K562 treated with DMSO at 1 percent for 24 hours (cell line): ENCODE results near the gene SLC5A11. TPM values are rescaled to one million over a fixed set of nuclear protein-coding genes. Genes with fewer than 3 reads are reported as not detected.

Experiments used
- total RNA-seq: library from RNA; unstranded; fragments of 300-600 nt; gene quantifications from 2 replicates; pipeline ENCODE4 v1.2.3, GENCODE V29; 2022; ENCODE audit warnings: low read depth; ENCODE audit not compliant: insufficient read depth

SLC5A11 gene, protein sequence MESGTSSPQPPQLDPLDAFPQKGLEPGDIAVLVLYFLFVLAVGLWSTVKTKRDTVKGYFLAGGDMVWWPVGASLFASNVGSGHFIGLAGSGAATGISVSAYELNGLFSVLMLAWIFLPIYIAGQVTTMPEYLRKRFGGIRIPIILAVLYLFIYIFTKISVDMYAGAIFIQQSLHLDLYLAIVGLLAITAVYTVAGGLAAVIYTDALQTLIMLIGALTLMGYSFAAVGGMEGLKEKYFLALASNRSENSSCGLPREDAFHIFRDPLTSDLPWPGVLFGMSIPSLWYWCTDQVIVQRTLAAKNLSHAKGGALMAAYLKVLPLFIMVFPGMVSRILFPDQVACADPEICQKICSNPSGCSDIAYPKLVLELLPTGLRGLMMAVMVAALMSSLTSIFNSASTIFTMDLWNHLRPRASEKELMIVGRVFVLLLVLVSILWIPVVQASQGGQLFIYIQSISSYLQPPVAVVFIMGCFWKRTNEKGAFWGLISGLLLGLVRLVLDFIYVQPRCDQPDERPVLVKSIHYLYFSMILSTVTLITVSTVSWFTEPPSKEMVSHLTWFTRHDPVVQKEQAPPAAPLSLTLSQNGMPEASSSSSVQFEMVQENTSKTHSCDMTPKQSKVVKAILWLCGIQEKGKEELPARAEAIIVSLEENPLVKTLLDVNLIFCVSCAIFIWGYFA
- 1.3 TPM in 1 of 2 replicates, not detected in the other for total RNA-seq

DNA sequence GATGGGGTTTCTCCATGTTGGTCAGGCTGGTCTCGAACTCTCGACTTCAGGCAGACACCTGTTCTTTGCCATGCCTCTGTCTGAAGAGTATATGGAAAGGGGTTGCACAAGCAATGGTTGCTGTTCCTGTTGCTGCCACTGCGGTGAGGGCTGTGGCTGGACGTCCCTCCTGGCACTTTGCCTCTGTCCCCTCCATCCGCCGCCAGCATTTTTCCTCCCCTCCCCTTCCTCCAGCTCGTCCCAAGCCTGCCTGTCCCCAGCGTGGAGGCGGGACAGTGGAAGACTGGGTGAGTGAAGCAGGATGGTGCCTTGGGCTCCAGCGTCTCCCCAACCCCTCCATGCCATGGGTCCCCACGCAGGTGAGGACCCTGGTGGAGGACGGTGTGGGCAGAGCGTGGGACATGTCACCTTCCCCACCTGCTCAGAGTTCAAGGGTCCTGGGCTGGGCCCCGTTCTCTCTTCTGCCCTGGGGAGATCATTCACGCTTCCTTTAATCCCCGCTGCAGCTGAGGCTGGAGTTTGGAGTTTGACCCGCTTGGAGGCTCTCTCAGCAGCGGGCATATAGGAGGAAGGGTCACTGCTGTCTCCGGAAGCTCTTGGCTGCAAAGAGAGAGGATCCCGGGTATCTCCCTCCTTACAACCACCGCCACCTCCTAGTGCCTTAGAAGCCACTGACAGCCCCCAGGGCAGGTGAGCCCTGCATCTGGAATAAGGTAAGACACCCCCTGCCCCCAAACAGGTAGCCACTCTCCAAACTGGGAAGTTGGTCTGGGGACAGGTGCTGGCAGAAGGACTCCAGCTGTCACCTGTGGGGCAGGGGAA, at the start of gene SLC5A11:
Gene SLC5A11 (plus strand): TSS at position 238 of the 822 bp plus-strand sequence. CDS start 12,681 bp downstream, outside the sequence.

Other genes starting within 250 kb of the SLC5A11 start
- 15.7 TPM in 2 replicates for gene TNRC6A, start 116.3 kb upstream of the SLC5A11 start, total RNA-seq
- gene ARHGAP17, start 169.4 kb downstream of the SLC5A11 start, total RNA-seq: 31.9 and 35.5 TPM in 2 replicates